ENCODE measurements around the gene FAM13C.
"Not testable (repeated sequence)": the region's sequence is repeated elsewhere in the genome, so short reads cannot be mapped to it uniquely, and the experiment has no call there.

FAM13C gene

DNA sequence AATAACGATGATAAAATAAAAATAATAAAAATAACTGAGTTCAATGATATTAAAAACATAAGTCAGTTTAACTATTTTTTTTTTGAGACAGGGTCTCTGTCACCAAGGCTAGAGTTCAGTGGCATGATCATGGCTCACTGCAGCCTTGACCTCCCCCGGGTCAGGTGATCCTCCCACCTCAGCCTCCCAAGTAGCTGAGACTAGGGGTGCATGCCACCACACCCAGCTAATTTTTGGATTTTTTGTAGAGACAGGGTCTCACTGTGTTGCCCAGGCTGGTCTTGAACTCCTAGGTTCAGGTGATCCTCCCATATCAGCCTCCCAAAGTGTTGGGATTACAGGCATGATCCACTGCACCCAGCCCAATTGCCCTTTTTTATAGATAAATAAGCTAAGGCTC lies 138.8 kb downstream of the FAM13C start:
- not testable (repeated sequence) for DNase-seq

DNA sequence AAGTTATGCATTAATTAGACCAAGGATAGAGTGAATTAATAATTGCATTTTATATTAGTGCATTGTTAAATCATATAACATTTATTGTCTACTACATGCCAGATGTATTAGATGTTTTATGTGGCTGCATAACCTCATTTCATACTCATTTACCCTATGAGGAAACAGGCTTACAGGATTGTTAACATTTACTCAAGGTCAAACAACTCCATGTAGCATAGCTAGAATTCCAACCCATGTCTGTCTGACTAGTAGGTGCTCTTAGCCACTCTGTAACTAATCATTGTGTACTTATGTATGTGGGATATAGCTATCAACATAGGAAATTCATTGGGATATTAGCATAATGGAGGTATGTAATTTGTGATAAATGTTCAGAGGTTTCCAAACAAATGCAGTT lies 139.6 kb downstream of the FAM13C start:
- DNase-seq = no peak

GRCh38 chr10:59216178-59216869 lies 146.0 kb downstream of the FAM13C start:
- no peak for DNase-seq

DNA sequence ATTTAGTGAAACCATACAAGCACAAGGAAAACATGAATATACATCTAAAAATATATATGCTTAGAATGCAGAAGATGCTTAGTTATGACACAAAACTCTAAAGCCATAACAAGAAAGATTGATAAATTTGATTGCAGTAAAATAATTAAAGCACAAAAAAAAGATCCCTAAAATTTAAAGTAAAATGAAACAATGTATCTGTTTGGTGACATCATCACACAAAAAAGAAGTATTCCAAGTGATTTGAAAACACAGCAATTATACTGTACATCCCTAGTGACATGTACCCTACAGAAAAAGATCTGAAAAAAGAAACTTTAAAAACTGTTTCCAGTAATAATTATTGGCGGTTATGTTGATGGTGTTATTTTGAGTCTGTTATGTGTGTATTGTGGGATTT lies 148.2 kb downstream of the FAM13C start:
- DNase-seq = no peak

DNA sequence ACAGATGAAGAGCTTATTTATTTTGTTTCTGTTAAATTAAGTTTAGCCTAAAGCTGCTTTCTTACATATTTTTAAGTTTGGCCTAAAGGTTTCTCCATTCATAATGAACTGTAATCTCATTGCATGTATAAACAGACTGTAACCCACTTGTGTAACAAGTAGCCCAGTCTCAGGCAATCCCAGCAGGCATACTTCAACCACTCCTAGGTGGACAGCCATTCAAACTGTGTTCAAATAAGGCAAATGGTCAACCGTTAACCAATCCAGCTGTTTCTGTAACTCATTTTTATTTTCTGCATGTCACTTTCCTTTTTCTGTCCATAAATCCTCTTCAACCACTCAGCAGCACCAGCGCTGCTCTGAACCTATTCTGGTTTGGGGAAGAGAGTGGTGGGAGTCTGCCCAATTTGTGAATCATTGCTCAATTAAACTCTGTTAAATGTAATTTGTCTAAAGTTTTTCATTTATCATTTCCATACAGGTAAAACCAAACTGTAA lies 150.0 kb downstream of the FAM13C start:
- DNase-seq = no peak

GRCh38 chr10:59206204-59206720 lies 156.1 kb downstream of the FAM13C start:
- no peak for DNase-seq

Measured in NCI-H2227 treated with DMSO at 0.1 percent for 48 hours (cell line).